GM12873 (cell line): ENCODE results near the gene PAQR7.

ENCODE experiments used
- TF ChIP-seq, protein P1 (sequence below): IDR thresholded peaks from 2 replicates; pipeline ENCODE4 v1.5.1; 2012; ENCODE audit warnings: low read depth, mild to moderate bottlenecking, moderate library complexity, low read length, control low read depth; ENCODE audit not compliant: insufficient read depth; ENCODE audit errors: missing control alignments

Gene PAQR7

DNA sequence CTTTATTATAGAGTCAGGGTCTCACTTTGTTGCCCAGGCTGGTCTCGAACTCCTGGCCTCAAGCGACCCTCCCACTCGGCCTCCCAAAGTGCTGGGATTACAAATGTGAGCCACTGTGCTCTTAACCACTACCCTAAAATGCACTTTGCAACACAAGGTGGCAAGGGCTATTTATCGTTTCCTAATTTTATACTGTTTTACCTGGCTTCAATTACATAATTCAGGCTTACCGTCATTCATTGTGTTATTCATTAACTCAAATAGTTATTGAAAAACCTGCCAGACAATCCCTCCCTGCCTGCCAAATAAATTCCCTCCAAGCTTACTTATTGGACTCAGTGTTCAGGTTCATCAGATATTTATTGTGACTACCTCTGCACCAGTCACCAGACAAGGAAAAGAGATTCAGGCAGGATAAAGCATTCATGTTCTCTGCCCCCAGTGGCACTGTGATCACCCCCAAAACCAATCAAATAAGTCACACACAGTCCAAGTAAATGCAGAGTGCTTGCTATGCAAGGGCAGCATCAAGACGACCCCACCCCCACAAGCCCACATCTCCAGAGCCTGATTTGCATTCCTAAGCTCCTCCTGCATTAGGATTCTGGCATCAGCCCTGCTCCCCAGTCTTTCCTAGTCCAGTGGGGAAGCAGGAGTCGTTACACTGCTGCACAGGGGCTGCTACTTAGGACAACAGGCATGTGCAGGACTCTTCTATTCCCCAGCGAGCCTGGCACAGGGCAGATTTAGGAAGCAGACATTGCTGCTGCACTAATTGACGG is 8.1 kb downstream of the PAQR7 start:
- TF ChIP-seq, protein P1, sequence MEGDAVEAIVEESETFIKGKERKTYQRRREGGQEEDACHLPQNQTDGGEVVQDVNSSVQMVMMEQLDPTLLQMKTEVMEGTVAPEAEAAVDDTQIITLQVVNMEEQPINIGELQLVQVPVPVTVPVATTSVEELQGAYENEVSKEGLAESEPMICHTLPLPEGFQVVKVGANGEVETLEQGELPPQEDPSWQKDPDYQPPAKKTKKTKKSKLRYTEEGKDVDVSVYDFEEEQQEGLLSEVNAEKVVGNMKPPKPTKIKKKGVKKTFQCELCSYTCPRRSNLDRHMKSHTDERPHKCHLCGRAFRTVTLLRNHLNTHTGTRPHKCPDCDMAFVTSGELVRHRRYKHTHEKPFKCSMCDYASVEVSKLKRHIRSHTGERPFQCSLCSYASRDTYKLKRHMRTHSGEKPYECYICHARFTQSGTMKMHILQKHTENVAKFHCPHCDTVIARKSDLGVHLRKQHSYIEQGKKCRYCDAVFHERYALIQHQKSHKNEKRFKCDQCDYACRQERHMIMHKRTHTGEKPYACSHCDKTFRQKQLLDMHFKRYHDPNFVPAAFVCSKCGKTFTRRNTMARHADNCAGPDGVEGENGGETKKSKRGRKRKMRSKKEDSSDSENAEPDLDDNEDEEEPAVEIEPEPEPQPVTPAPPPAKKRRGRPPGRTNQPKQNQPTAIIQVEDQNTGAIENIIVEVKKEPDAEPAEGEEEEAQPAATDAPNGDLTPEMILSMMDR = no peak

DNA sequence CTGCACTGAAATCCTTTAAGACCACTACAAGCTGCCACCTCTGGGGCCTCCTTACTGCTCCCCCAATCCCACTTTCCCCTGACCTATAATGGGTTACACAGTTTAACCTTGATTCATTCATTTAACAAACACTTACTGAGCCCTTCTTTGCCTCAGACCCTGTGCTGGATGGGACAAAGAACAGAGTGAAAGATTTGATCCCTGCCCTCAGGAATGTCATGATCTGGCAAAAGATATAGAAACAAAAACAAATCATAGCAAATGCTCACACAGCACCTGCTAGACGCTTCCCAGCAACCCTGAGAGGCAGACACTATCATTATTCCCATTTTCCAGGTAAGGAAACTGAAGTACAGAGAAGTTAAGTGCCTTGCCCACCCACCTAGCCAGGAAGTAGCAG is 9.2 kb downstream of the PAQR7 start:
- TF ChIP-seq, protein P1 = no peak

DNA sequence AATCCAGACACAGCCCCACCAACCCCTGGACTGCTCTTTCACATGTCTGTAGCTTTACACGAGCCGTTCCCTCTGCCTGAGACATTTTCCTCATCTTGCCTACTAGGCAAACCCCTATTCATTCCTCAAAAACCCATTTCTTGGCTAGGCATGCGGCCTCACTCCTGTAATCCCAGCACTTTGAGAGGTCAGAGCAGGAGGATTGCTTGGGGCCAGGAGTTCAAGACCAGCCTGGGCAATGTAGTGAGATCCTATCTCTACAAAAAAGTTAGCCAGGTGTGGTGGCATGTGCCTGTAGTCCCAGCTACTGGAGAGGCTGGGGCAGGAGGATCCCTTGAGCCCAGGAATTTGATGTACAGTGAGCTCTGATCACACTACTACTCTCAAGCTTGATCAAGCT is 11.1 kb downstream of the PAQR7 start:
- TF ChIP-seq, protein P1 = no peak

DNA sequence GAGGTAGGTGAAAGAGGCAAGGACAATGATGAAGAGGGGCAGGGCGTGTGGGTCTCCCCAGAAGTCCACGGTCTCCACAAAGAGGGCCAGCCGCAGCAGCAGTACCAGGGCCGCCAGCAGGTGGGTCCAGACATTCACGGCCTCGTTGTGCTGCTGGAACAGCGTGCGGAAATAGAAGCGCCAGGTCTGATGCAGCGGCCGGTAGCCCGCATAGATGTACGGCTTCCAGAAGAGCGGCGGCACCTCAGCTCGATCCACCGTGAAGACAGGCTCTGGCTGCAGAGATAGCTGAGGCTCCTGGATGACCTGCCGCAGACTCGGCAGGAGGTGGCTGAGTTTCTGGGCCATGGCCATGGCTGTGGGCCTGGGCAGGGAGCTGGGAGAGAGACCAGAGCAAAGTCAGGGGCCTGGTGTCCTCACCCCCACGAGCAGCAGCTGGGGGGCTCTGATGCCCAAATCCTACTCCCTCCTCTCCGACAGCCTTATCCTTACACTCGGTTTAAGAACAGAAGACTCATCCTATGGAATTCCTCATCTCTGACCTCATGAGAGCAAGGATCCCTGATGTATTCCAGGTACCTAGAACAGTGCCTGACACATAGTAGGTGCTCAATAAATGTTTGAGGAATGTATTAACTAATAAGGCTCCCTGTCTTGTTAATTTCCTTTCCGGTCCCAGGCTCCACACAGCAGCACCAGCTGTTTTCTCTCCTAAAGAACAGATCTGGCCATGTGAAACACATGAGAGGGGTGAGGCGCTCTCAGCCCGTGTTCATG is 11.8 kb downstream of the PAQR7 start:
- TF ChIP-seq, protein P1 = no peak

DNA sequence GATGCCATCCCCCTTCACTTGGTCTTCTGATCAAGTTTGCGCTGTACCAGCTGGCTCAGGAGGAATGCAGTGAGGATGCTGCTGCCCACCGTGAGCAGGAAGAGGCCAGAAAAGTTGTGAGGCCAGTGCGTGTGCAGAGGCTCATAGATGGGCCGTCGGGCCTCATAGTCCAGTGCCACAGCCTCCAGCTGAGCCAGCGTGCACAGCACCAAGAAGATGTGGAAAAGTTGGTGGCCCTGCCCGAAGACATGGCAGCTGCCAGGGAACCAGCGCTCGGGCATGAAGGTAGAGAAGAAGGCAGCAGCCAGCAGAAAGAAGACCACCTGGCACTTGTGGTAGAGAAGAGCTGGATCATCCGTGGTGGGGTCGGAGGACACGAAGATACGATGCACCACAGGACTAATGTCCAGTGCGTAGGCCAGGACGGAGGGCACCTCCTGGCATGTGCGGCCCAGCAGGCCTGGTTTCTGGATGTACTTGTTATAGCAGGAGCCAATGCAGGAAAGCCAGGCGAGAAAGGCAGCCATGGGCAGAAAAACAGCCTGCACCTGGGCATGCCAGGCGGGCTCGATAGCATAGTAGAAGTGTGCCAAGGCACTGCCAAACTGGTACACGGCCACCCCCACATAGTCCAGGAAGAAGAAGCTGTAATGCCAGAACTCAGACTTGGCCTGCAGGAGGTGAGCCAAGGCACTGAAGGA is 12.6 kb downstream of the PAQR7 start:
- TF ChIP-seq, protein P1 = no peak

DNA sequence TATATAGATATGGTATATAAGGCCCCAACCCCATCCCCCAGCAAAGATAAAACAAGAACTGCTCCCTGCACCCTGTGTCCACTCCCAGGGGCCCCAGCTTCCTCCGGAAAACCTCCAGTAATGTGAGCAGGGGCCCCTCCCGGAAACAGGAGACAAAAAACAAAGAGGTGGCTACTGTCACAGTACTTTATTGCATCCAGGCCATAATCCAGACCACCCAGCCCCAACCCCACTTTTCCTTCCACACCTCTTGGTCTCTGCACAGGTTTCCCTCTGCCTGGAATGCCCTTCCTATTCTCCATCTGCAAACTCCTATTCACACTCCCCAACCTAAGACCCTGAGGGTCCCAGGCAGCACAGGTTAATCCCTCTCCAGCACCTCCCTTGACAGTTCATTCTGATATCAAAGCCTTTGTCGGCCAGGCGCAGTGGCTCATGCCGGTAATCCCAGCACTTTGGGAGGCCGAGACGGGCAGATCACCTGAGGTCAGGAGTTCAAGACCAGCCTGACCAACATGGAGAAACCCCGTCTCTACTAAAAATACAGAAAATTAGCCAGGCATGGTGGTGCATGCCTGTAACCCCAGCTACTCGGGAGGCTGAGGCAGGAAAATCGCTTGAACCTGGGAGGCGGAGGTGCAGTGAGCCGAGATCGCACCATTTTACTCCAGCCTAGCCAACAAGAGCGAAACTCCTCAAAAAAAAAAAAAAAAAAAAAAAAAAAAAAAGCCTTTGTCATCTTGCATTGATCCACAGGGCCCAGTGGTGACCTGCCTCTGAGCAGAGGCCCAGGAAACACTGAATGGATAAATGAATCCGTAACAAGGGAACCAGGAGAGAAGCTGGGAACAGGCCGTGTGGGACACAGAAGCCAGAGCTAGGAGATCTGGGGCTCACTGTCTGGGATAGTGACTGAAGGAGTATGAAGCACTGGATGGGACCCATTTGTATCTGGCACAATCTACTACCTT is 13.9 kb downstream of the PAQR7 start:
- TF ChIP-seq, protein P1 = no peak
